AG09319 (cell line): ENCODE measurements around the gene LAMA2.

Experiments
- DNase-seq: peaks from one replicate; pipeline ENCODE4 v3.0.0-alpha.2; 2010; ENCODE audit warnings: low read depth; ENCODE audit errors: extremely low read depth
- TF ChIP-seq, protein P1 (sequence below): IDR thresholded peaks from 2 replicates; pipeline ENCODE4 v1.5.1; 2011; ENCODE audit warnings: low read depth, mild to moderate bottlenecking, inconsistent platforms, low read length, moderate library complexity

The LAMA2 gene

DNA sequence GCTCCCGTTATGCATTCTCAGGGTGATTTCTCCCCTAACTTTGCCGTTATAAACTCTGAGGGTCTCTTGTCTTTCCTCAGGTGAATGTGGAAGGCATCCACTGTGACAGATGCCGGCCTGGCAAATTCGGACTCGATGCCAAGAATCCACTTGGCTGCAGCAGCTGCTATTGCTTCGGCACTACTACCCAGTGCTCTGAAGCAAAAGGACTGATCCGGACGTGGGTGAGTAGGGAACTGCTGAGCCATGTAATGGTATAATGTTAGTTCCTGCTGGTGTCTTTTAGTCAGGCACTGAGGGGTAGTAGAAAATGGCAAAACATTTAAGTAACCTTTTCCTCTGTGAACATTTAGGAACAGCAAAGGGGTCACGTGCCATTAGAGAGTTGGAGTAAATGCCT lies 431.6 kb downstream of the LAMA2 start:
- no peak for DNase-seq
- TF ChIP-seq, protein P1, sequence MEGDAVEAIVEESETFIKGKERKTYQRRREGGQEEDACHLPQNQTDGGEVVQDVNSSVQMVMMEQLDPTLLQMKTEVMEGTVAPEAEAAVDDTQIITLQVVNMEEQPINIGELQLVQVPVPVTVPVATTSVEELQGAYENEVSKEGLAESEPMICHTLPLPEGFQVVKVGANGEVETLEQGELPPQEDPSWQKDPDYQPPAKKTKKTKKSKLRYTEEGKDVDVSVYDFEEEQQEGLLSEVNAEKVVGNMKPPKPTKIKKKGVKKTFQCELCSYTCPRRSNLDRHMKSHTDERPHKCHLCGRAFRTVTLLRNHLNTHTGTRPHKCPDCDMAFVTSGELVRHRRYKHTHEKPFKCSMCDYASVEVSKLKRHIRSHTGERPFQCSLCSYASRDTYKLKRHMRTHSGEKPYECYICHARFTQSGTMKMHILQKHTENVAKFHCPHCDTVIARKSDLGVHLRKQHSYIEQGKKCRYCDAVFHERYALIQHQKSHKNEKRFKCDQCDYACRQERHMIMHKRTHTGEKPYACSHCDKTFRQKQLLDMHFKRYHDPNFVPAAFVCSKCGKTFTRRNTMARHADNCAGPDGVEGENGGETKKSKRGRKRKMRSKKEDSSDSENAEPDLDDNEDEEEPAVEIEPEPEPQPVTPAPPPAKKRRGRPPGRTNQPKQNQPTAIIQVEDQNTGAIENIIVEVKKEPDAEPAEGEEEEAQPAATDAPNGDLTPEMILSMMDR = no peak

DNA sequence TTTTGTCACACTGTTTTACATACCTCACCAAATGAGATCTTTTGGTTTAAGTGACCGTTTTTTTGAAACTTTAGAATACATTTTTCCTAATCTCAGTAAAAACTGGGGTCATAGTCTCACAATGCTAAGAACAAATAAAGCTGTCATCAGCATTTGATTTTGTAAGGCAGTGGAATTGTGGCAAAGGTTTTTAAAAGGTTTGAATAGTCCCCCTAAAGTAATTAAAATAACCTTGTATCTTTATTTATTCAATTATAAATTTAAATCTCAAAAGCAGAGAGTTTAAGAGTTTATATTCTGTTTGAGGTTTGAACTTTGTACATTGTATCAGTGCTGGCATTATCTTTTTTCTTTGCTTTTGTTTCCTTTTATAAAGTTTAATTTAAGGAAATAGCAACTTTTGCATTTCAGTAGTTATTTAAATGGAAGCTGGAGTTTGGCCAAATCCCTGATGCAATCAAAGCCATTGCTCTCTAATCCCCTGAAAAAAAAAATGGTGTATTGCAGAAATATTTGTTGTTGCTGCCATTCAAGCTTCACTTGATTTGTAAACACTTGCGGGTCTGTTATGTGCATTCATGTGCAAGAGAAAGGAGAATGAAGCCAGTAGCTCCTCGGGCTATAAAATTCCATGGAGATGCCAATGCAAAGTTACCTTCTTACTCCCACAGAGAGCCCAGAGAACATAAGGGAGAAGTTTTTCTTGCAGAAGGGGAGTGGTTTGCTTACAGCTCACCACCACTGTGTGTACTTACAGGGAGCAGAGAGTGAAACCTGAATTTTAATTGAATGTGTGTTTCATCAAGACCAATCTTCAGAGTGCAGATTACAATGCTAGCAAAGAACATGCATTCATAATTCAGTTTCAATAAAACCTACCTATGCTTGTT lies 435.2 kb downstream of the LAMA2 start:
- TF ChIP-seq, protein P1 = no peak
- DNase-seq = peak; percentile 92

DNA sequence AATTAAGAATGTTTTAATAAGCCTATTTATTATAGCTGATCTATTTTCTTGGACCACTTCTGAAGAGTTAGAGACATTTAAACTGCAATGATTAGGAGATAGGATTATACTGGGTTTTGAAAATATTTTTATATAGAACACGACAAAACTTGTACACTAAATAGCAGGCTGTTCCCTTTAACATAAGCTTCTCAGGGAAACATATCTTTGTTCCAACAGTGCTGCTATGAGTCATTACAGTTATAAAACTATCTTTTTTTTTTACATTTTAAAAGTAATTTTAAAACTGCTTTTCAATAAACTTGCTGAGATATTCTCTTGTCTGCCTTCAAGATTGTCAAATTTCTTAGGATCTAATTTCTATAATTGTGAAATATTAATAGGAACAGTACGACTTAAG lies 438.0 kb downstream of the LAMA2 start:
- no peak for DNase-seq
- TF ChIP-seq, protein P1 = no peak

DNA sequence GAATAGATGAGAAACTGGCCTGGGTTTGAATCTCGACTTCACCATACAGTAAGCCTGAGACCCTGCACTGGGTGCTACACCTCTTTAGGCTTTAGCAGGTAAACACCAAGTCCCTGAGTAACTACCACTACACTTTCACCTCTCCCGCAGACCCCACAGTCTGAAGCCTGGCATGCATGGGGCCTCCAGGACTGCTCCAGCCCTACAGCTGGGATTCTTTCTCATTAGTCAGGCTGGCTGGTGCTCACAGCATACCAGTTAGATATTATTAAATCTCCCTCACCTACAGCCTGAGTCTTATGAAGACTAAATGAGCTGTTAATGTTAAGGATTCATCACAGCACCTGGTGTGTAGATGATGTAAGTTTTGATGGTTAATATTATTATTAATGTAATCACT lies 438.4 kb downstream of the LAMA2 start:
- DNase-seq = no peak
- TF ChIP-seq, protein P1 = no peak

DNA sequence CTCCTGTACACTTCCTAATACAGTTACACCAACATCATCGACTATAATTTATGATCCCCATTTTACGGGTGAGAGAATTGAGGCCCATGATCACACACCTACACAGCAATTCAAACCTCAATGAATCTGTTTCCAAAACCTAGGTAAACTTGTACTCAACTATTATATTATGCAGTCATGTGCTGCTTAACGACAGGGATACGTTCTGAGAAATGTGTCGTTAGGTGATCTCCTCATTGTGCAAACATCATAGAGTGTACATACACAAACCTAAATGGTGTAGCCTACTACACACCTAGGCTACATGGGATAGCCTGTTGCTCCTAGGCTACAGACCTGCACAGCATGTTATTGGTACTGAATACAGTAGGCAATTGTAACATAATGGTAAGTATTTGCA lies 441.4 kb downstream of the LAMA2 start:
- DNase-seq = no peak
- TF ChIP-seq, protein P1 = no peak

- DNase-seq = no peak
- TF ChIP-seq, protein P1 = no peak
Measured at GRCh38 chr6:129329678-129330077, 446.7 kb downstream of the LAMA2 start.

- no peak for DNase-seq
Measured at GRCh38 chr6:129331450-129332138, 448.7 kb downstream of the LAMA2 start.

More at GRCh38 chr6:129331450-129332138, 448.7 kb downstream of the LAMA2 start:
- TF ChIP-seq, protein P1 = no peak
